ENCODE results near the gene PEF1. TPM values are rescaled to one million over a fixed set of nuclear protein-coding genes. Genes with fewer than 3 reads are reported as not detected.

Gene PEF1
- total and polyA plus RNA-seq, 2 experiments from 2014 or later, result 71.3 to 97.5 TPM

DNA sequence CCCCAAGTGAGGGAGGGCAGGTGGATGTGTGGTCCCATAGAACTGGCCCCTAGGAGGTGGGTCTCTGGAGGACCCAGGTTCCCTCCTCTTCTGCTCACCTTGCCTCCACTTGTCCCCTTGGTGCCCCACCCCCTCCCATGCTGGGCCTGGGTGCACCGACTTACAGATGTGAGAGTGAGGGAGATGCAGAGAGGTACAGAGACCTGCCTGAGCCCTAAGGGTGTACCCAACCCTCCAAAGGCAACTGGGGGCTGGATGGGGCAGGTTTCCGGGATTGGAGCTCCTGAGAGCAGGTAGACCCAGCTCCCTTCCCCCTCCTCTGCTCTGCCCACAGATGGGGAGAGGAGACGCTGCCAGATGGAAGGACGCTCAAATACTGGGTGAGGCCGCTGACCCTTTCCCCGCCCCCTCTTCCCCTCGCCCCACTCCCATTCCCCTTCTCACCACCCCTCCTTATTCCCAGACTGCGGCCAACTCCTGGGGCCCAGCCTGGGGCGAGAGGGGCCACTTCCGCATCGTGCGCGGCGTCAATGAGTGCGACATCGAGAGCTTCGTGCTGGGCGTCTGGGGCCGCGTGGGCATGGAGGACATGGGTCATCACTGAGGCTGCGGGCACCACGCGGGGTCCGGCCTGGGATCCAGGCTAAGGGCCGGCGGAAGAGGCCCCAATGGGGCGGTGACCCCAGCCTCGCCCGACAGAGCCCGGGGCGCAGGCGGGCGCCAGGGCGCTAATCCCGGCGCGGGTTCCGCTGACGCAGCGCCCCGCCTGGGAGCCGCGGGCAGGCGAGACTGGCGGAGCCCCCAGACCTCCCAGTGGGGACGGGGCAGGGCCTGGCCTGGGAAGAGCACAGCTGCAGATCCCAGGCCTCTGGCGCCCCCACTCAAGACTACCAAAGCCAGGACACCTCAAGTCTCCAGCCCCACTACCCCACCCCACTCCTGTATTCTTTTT is 58.0 kb downstream of the PEF1 start:
- peaks cover 12% of the 10 kb centered on the region for H3K4me1 ChIP-seq (ENCODE audit: insufficient read depth)
- H3K27ac ChIP-seq, result no peak overlapping the region
- H3F3A ChIP-seq (ENCODE audit: insufficient read depth), result peaks cover 8% of the 10 kb centered on the region; the same call in 1 of the 2 replicates
- H4K20me1 ChIP-seq (ENCODE audit: insufficient read depth), result no peaks in the 10 kb centered on the region
- H3K79me2 ChIP-seq (ENCODE audit: insufficient read depth), result no peaks in the 10 kb centered on the region
- H3K9me3 ChIP-seq (ENCODE audit: low read depth), result no peaks in the 10 kb centered on the region
- no peak overlapping the region for H2AFZ ChIP-seq
- no peak overlapping the region for H3K4me3 ChIP-seq
- WGBS, 2 experiments (ENCODE audit: low coverage in 1 of 2, low lambda C conversion rate in 2 of 2, missing lambda C conversion rate in 2 of 2), result 34 to 38% methylated on average over 39 to 40 of the region's 47 CpGs
- H3K4me2 ChIP-seq (ENCODE audit: unreplicated experiment), result no peak overlapping the region
- DNase-seq, result no peak
- no peaks in the 10 kb centered on the region for H3K9me2 ChIP-seq (ENCODE audit: insufficient read depth)
- in situ Hi-C loops (cut with MboI), result no loop called here
- no peaks in the 10 kb centered on the region for H3K27me3 ChIP-seq (replicated peaks; ENCODE audit: insufficient read depth)
- no peak overlapping the region for H3K9ac ChIP-seq
- TF ChIP-seq EZH2phosphoT487 (IDR thresholded peaks at IDR 0.05; ENCODE audit: insufficient read depth, low read depth), result no peak
- no peak for TF ChIP-seq EZH2 (IDR thresholded peaks at IDR 0.05; ENCODE audit: insufficient read depth, poor library complexity, severe bottlenecking)
- no peaks in the 10 kb centered on the region for H3K36me3 ChIP-seq (ENCODE audit: low read depth)

- Histone ChIP-seq H3F3A (ENCODE audit: insufficient read depth) (peaks cover 8% of the 10 kb centered on the region; the same call in 1 of the 2 replicates), H3K4me2 (ENCODE audit: unreplicated experiment) (no peak overlapping the region), H3K9ac (no peak overlapping the region), H3K27me3 (replicated peaks; ENCODE audit: insufficient read depth) (no peaks in the 10 kb centered on the region), H3K79me2 (ENCODE audit: insufficient read depth) (no peaks in the 10 kb centered on the region), H3K9me3 (ENCODE audit: low read depth) (no peaks in the 10 kb centered on the region), H3K27ac (no peak overlapping the region), H3K36me3 (ENCODE audit: low read depth) (no peaks in the 10 kb centered on the region), H3K4me1 (ENCODE audit: insufficient read depth) (peaks cover 15% of the 10 kb centered on the region), H3K4me3 (no peak overlapping the region), H4K20me1 (ENCODE audit: insufficient read depth) (no peaks in the 10 kb centered on the region), H3K9me2 (ENCODE audit: insufficient read depth) (no peaks in the 10 kb centered on the region), H2AFZ (no peak overlapping the region)
- WGBS, 2 experiments (ENCODE audit: low coverage in 1 of 2, low lambda C conversion rate in 2 of 2, missing lambda C conversion rate in 2 of 2), result 84 to 90% methylated on average over 11 of the region's 11 CpGs
- no peak for DNase-seq
- TF ChIP-seq EZH2 (IDR thresholded peaks at IDR 0.05; ENCODE audit: insufficient read depth, poor library complexity, severe bottlenecking) (no peak), EZH2phosphoT487 (IDR thresholded peaks at IDR 0.05; ENCODE audit: insufficient read depth, low read depth) (no peak)
- in situ Hi-C loops (cut with MboI), result no loop called here
These were observed 58.8 kb downstream of the PEF1 start for GRCh38 chr1:31585736-31586365.

GRCh38 chr1:31584869-31585735 is 59.6 kb downstream of the PEF1 start:
- Histone ChIP-seq H3K27ac (no peak overlapping the region), H3K79me2 (ENCODE audit: insufficient read depth) (no peaks in the 10 kb centered on the region), H3K4me2 (ENCODE audit: unreplicated experiment) (no peak overlapping the region), H3K9me3 (ENCODE audit: low read depth) (no peaks in the 10 kb centered on the region), H3K27me3 (replicated peaks; ENCODE audit: insufficient read depth) (no peaks in the 10 kb centered on the region), H2AFZ (no peak overlapping the region), H3K36me3 (ENCODE audit: low read depth) (no peaks in the 10 kb centered on the region), H3F3A (ENCODE audit: insufficient read depth) (peaks cover 8% of the 10 kb centered on the region; the same call in 1 of the 2 replicates), H3K4me3 (no peak overlapping the region), H3K9ac (no peak overlapping the region), H4K20me1 (ENCODE audit: insufficient read depth) (no peaks in the 10 kb centered on the region), H3K4me1 (ENCODE audit: insufficient read depth) (peaks cover 15% of the 10 kb centered on the region), H3K9me2 (ENCODE audit: insufficient read depth) (no peaks in the 10 kb centered on the region)
- no peak for TF ChIP-seq EZH2 (IDR thresholded peaks at IDR 0.05; ENCODE audit: insufficient read depth, poor library complexity, severe bottlenecking)
- TF ChIP-seq EZH2phosphoT487 (IDR thresholded peaks at IDR 0.05; ENCODE audit: insufficient read depth, low read depth), result no peak
- in situ Hi-C loops (cut with MboI), result no loop called here
- WGBS, 2 experiments (ENCODE audit: low coverage in 1 of 2, low lambda C conversion rate in 2 of 2, missing lambda C conversion rate in 2 of 2), result 93% methylated on average over 27 of the region's 27 CpGs
- DNase-seq, result no peak
